ENCODE measurements around the gene R3HDM1. TPM values are rescaled to one million over a fixed set of nuclear protein-coding genes. Genes with fewer than 3 reads are reported as not detected.
"Not testable (repeated sequence)": the region's sequence is repeated elsewhere in the genome, so short reads cannot be mapped to it uniquely, and the experiment has no call there.

Gene R3HDM1
- total and polyA plus RNA-seq, 2 of the 4 experiments (the other 2 are of a cell fraction), result 5.9 to 38.1 TPM

DNA sequence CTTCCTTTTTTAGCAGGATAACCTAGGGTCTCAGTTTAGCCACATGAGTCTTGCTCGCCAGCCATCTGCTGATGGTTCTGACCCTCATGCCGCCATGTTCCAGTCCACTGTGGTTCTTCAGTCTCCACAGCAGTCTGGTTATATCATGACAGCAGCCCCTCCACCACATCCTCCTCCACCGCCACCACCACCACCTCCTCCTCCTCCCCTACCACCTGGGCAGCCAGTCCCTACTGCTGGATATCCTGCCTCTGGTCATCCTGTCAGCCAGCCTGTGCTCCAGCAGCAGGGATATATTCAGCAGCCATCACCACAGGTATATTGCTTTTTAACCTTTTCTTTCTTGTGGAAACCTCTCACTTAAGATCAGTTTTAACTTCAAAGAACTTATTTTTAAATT, 120.4 kb downstream of the R3HDM1 start:
- Histone ChIP-seq H3K9me1 (ENCODE audit: insufficient read depth, low read length) (no peaks in the 10 kb centered on the region), H4K91ac (ENCODE audit: insufficient read depth, low read depth, low read length) (no peak overlapping the region), H2AK5ac (ENCODE audit: low read depth, low read length) (no peak overlapping the region), H3K27me3 (ENCODE audit: control insufficient read depth, insufficient read depth, low read length) (no peaks in the 10 kb centered on the region), H2BK15ac (ENCODE audit: low read depth, low read length) (no peak overlapping the region), H4K8ac (ENCODE audit: low read depth in 2 of 2, low read length in 2 of 2) (no peak overlapping the region), H3K4ac (ENCODE audit: low read depth, low read length) (no peak overlapping the region), H2BK20ac (ENCODE audit: low read depth, low read length) (no peak overlapping the region), H2AFZ (replicated peaks; ENCODE audit: low read length, poor library complexity) (no peak overlapping the region), H3K36me3 (ENCODE audit: control insufficient read depth, insufficient read depth, low read length) (peaks cover 12% of the 10 kb centered on the region), H3K56ac (ENCODE audit: extremely low read depth, insufficient read depth, low read length) (no peak overlapping the region), H3K4me2 (ENCODE audit: low read depth, low read length) (no peak overlapping the region), H3K79me1 (ENCODE audit: low read depth in 1 of 2, low read length in 2 of 2) (no peaks in the 10 kb centered on the region; a peak in 1 of 4 replicates), H3K9me3 (ENCODE audit: control insufficient read depth, insufficient read depth, low read length) (no peaks in the 10 kb centered on the region), H3K23ac (ENCODE audit: low read depth, low read length) (no peak overlapping the region), H2BK120ac (ENCODE audit: low read depth, low read length) (no peak overlapping the region), H2AK9ac (replicated peaks; ENCODE audit: low read depth, low read length, poor library complexity) (peak overlapping the region; percentile 37), H3K27ac (ENCODE audit: insufficient read depth, low read length) (no peak overlapping the region), H3K18ac (ENCODE audit: low read depth, low read length) (no peak overlapping the region), H3K9ac (ENCODE audit: low read depth, low read length) (no peak overlapping the region), H3K4me1 (ENCODE audit: control insufficient read depth, insufficient read depth, low read length) (no peaks in the 10 kb centered on the region), H4K5ac (ENCODE audit: low read depth, low read length) (no peak overlapping the region), H4K20me1 (ENCODE audit: insufficient read depth, low read length) (no peaks in the 10 kb centered on the region), H3K14ac (replicated peaks; ENCODE audit: low read depth, low read length) (no peak overlapping the region), H2BK5ac (ENCODE audit: low read depth, low read length, poor library complexity, severe bottlenecking) (no peak overlapping the region), H3K4me3 (ENCODE audit: insufficient read depth, low read depth, low read length) (no peak overlapping the region)
- dilution Hi-C loops (cut with HindIII; ENCODE audit: low sequenced_read_pairs, unreplicated experiment), result no loop called here
- BruUV-seq (replicated peaks), result no TSS peak
- DNase-seq (no peak), ATAC-seq (ENCODE audit: low read depth) (no peak)
- CTCF ChIA-PET, result no interaction called here
- in situ Hi-C loops (cut with MboI; ENCODE audit: low sequenced_read_pairs), result no loop called here
- TF ChIP-seq CHD1 (IDR thresholded peaks at IDR 0.05; ENCODE audit: low read depth, low read length), result no peak
- no peak for TF ChIP-seq RFX5 (IDR thresholded peaks at IDR 0.05; ENCODE audit: low read depth, low read length)
- intact Hi-C loops (cut with micrococcal nuclease), result no loop called here
- POLR2A ChIA-PET (ENCODE audit: unreplicated experiment), result no interaction called here
- no CpG with 5 or more reads among the region's 3 CpGs for WGBS, 2 experiments (ENCODE audit: extremely low coverage in 2 of 2, insufficient read length in 1 of 2)

GRCh38 chr2:135654239-135654638, 123.0 kb downstream of the R3HDM1 start:
- H4K5ac ChIP-seq (ENCODE audit: low read depth, low read length); intact Hi-C loops (cut with micrococcal nuclease); H3K27me3 ChIP-seq (ENCODE audit: control insufficient read depth, insufficient read depth, low read length); H2BK120ac ChIP-seq (ENCODE audit: low read depth, low read length); H3K56ac ChIP-seq (ENCODE audit: extremely low read depth, insufficient read depth, low read length); H3K9me1 ChIP-seq (ENCODE audit: insufficient read depth, low read length); H2BK15ac ChIP-seq (ENCODE audit: low read depth, low read length); H3K14ac ChIP-seq (replicated peaks; ENCODE audit: low read depth, low read length); H3K18ac ChIP-seq (ENCODE audit: low read depth, low read length); H3K9me3 ChIP-seq (ENCODE audit: control insufficient read depth, insufficient read depth, low read length); POLR2A ChIA-PET (ENCODE audit: unreplicated experiment); H4K20me1 ChIP-seq (ENCODE audit: insufficient read depth, low read length); CTCF ChIA-PET; H3K27ac ChIP-seq (ENCODE audit: insufficient read depth, low read length); ATAC-seq (ENCODE audit: low read depth); H3K79me1 ChIP-seq (ENCODE audit: low read depth in 1 of 2, low read length in 2 of 2); H3K4ac ChIP-seq (ENCODE audit: low read depth, low read length); H2AK5ac ChIP-seq (ENCODE audit: low read depth, low read length); dilution Hi-C loops (cut with HindIII; ENCODE audit: low sequenced_read_pairs, unreplicated experiment); H2BK5ac ChIP-seq (ENCODE audit: low read depth, low read length, poor library complexity, severe bottlenecking); H2BK20ac ChIP-seq (ENCODE audit: low read depth, low read length); H4K91ac ChIP-seq (ENCODE audit: insufficient read depth, low read depth, low read length); H3K23ac ChIP-seq (ENCODE audit: low read depth, low read length); H3K4me3 ChIP-seq (ENCODE audit: insufficient read depth, low read depth, low read length); H3K9ac ChIP-seq (ENCODE audit: low read depth, low read length); H2AK9ac ChIP-seq (replicated peaks; ENCODE audit: low read depth, low read length, poor library complexity); H4K8ac ChIP-seq (ENCODE audit: low read depth in 2 of 2, low read length in 2 of 2); DNase-seq; H3K4me1 ChIP-seq (ENCODE audit: control insufficient read depth, insufficient read depth, low read length); H3K4me2 ChIP-seq (ENCODE audit: low read depth, low read length); H2AFZ ChIP-seq (replicated peaks; ENCODE audit: low read length, poor library complexity); in situ Hi-C loops (cut with MboI; ENCODE audit: low sequenced_read_pairs); BruUV-seq (replicated peaks): not testable (repeated sequence)
- WGBS, 2 experiments (ENCODE audit: extremely low coverage in 2 of 2, insufficient read length in 1 of 2), result 100% methylated on average over 2 of the region's 5 CpGs; no CpG with 5 or more reads in 1 of the 2 experiments
- H3K36me3 ChIP-seq (ENCODE audit: control insufficient read depth, insufficient read depth, low read length), result peaks cover 15% of the 10 kb centered on the region
